ENCODE results near the gene HACD3.
"Not testable (repeated sequence)": the region's sequence is repeated elsewhere in the genome, so short reads cannot be mapped to it uniquely, and the experiment has no call there.

The HACD3 gene

DNA sequence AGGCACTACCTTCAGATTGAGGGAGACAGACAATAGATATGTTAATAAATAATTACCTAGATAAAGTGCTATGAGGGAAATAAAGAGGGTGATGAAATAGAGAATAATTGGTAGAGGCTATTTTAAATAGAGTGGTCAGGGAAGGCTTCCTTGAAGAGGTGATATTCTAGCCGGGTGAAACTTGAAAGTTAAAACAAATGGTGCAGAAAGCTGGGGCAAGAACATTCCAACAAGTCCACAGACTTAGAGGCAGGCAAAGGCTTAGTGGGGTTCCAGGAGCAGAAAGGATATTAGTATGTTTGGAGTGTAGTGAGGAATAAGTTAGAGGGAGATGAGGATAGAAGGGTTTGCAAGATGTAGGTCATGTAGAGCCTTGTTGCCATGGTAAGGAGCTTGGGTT, 10.1 kb downstream of the HACD3 start:
- TF ChIP-seq, protein P1, sequence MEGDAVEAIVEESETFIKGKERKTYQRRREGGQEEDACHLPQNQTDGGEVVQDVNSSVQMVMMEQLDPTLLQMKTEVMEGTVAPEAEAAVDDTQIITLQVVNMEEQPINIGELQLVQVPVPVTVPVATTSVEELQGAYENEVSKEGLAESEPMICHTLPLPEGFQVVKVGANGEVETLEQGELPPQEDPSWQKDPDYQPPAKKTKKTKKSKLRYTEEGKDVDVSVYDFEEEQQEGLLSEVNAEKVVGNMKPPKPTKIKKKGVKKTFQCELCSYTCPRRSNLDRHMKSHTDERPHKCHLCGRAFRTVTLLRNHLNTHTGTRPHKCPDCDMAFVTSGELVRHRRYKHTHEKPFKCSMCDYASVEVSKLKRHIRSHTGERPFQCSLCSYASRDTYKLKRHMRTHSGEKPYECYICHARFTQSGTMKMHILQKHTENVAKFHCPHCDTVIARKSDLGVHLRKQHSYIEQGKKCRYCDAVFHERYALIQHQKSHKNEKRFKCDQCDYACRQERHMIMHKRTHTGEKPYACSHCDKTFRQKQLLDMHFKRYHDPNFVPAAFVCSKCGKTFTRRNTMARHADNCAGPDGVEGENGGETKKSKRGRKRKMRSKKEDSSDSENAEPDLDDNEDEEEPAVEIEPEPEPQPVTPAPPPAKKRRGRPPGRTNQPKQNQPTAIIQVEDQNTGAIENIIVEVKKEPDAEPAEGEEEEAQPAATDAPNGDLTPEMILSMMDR (IDR thresholded peaks at IDR 0.05; ENCODE audit: control extremely low read depth, extremely low read depth, low read depth, missing control alignments), result no peak
- DNase-seq (ENCODE audit: extremely low spot score), result no peak
- ChIA-PET CTCF (interaction anchor here (1.5 kb wide), 1 partner anchor 9 kb away, joined by 6 read pairs; the partner anchor contains the start of gene HACD3), POLR2A (no interaction called here)

DNA sequence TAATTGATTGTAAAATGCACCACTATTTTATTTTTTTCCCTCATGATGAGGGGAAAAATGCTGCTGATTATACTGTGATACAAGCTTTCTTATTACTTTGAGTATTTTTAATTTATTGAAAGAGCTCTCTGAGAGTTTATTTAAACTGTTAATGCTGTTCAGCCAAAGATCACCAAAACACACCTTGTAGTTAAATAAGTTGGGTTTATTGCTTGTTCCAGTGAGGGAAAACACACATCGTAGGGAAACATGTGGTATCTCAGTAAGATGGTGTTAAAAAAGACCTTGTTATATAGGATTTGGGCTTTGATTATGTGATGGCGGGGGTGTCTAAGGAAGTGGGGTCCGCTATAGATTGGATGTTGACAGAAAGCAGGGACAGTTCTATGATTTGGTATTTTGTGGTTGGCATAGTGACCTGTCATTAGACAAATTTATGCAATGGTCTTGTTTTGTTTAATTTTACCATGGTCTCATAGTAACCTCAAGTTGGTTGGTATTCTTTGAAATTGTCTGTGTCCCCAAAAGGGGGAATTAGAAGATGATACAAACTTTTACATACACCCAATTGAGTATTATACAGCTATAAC, 11.1 kb downstream of the HACD3 start:
- TF ChIP-seq, protein P1 (IDR thresholded peaks at IDR 0.05; ENCODE audit: control extremely low read depth, extremely low read depth, low read depth, missing control alignments), result no peak
- CTCF ChIA-PET, result interaction anchor here (1.1 kb wide), 1 partner anchor 25 kb away, joined by 3 read pairs; no protein-coding TSS in a partner anchor
- DNase-seq (ENCODE audit: extremely low spot score), result no peak
- POLR2A ChIA-PET, result interaction anchor here (0.7 kb wide), 1 partner anchor 37 kb away, joined by 3 read pairs; no protein-coding TSS in a partner anchor

DNA sequence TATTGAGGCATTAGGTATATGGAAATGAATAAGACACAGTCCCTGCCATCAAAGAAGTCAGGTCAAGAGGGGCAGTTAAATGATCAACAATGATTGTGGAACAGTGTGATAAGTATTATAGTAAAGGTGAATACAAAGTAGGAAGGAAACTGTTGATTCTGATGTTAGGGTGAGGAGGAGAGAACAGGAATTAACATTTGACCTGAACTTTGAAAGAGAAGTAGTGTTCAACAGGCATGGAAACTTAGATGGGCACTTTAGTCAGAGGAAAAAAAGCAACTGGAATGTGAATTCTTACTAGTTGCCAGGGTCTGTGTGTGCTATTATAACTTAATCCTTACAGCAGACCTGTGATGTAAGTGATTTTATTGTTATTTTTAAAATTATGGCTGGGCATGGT, 17.6 kb downstream of the HACD3 start:
- DNase-seq (ENCODE audit: extremely low spot score), result no peak
- ChIA-PET POLR2A (no interaction called here), CTCF (no interaction called here)
- TF ChIP-seq, protein P1 (IDR thresholded peaks at IDR 0.05; ENCODE audit: control extremely low read depth, extremely low read depth, low read depth, missing control alignments), result no peak

DNA sequence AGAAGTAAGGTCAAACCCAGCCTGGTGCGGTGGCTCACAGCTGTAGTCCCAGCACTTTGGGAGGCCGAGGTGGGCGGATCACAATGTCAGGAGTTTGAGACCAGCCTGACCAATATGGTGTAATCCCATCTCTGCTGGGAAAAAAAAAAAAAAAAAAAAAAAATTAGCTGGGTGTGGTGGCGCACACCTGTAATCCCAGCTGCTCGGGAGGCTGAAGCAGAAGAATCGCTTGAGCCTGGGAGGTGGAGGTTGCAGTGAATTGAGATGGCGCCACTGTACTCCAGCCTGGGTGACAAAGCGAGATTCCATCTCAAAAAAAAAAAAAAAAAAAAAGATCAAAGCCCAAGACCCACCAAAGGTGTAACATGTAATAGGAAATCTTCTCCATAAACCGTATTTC, 19.0 kb downstream of the HACD3 start:
- POLR2A ChIA-PET, result interaction anchor here (0.7 kb wide), 1 partner anchor 10 kb away, joined by 6 read pairs; no protein-coding TSS in a partner anchor
- CTCF ChIA-PET, result interaction anchor here (0.8 to 2.7 kb wide), 7 partner anchors 9 to 320 kb away, joined by 3 to 12 read pairs (median 4); partner anchors contain the start of gene RAB11A
- not testable (repeated sequence) for DNase-seq (ENCODE audit: extremely low spot score)

DNA sequence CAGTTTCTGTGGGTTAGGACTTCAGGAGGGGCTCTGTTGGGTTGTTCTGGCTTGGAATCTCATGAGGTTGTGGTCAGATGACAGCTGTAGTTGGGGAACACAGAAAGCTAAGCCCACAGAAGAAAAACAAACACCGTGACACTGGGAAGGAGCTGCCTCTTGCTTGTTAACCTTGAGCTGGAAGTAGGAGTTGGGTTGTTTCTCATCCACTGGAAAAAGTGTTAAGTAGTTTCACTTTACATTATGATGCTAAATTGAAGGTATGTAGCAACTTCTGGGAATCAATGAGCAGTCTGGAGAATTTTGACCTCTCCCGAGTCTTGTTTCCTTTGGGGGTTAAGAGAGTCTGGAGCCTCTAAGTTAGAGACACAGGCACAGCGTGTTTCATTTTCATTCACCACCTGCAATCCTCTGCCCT, 20.4 kb downstream of the HACD3 start:
- no peak for DNase-seq (ENCODE audit: extremely low spot score)
- CTCF ChIA-PET, result interaction anchor here (1.5 to 2.7 kb wide), 3 partner anchors 11 to 319 kb away, joined by 3 to 12 read pairs (median 5); partner anchors contain the start of gene RAB11A
- TF ChIP-seq, protein P1 (IDR thresholded peaks at IDR 0.05; ENCODE audit: control extremely low read depth, extremely low read depth, low read depth, missing control alignments), result no peak
- POLR2A ChIA-PET, result no interaction called here

DNA sequence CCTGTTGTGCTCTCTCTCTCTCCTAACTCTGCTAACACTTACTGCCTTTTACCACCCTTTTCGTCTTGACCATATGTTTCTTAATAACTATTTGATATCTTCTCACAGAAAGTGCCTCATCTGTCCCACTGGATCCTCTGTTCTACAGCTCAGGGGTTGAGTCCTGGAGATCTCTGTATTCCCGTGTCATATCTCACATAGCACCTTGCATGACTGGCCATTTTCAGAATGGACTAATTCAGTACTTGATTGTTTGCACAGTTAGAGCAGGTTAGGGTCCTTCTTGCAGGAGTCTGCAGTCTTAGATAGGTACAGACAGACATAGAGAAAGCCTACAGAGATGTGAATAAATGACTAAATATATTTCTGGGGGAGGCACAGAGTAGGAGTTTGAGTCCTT, 20.9 kb downstream of the HACD3 start:
- CTCF ChIA-PET, result no interaction called here
- TF ChIP-seq, protein P1 (IDR thresholded peaks at IDR 0.05; ENCODE audit: control extremely low read depth, extremely low read depth, low read depth, missing control alignments), result no peak
- no peak for DNase-seq (ENCODE audit: extremely low spot score)
- POLR2A ChIA-PET, result no interaction called here

DNA sequence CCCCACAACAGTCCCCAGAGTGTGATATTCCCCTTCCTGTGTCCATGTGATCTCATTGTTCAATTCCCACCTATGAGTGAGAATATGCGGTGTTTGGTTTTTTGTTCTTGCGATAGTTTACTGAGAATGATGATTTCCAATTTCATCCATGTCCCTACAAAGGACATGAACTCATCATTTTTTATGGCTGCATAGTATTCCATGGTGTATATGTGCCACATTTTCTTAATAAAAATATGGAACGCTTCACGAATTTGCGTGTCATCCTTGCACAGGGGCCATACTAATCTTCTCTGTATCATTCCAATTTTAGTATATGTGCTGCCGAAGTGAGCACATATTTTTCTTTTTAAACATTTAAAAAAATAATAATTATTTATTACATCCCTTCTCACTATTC, 22.6 kb downstream of the HACD3 start:
- DNase-seq (ENCODE audit: extremely low spot score); POLR2A ChIA-PET: not testable (repeated sequence)
- CTCF ChIA-PET, result interaction anchor here (0.7 kb wide), 1 partner anchor 452 kb away, joined by 3 read pairs; no protein-coding TSS in a partner anchor

Measured in GM10248 (cell line).